HepG2 (cell line): ENCODE measurements around the gene E2F8. TPM values are rescaled to one million over a fixed set of nuclear protein-coding genes. Genes with fewer than 3 reads are reported as not detected.

ENCODE experiments used
- ATAC-seq: fragments of 200-7000 bp; cut with Tn5 transposase; 3 replicates; pipeline ENCODE4 v1.9.1; 2020; ENCODE audit warnings: mild to moderate bottlenecking, moderate library complexity
- BruUV-seq: library from RNA; stranded (reverse); fragments of 400-500 nt; replicated peaks from 2 replicates; lab custom pipeline; 2021; lab: Mats Ljungman, UMichigan
- CTCF ChIA-PET: fragments of 300-600 bp; formaldehyde crosslinking; extraction: SDS; loops from one replicate; lab custom pipeline; 2021; ENCODE audit warnings: low total read pairs, inconsistent platforms, low intra/inter-chr PET ratio; lab: Yijun Ruan, JAX
- POLR2A ChIA-PET: fragments of 350-600 bp; sonication (Branson Sonifier 250); formaldehyde crosslinking; loops from one replicate; lab custom pipeline; 2020; ENCODE audit warnings: antibody characterized with exemption, inconsistent platforms; lab: Yijun Ruan, JAX
- DNase-seq: peaks from one replicate; pipeline ENCODE4 v3.0.0-alpha.2; 2015; ENCODE audit warnings: low spot score
- FAIRE-seq: peaks from 3 replicates; lab custom pipeline; 2011; peaks lifted over from hg19 to GRCh38; lab: Jason Lieb, UNC
- H2AFZ ChIP-seq: one replicate; pipeline ENCODE4 v1.6.1; 2011; ENCODE audit warnings: low read length, inconsistent platforms
- H3K27ac ChIP-seq: fragments of 300-600 bp; 3 replicates; pipeline ENCODE4 v1.8.0; 2011; ENCODE audit warnings: mixed run types, mild to moderate bottlenecking, mixed read lengths, low read length, inconsistent platforms; ENCODE audit not compliant: insufficient read depth; ENCODE audit errors: extremely low read length
- H3K27me3 ChIP-seq, 2 experiments: fragments of 200-600 bp in 1 of 2; 2 replicates in 1 of 2; 3 replicates in 1 of 2; pipeline versions ENCODE4 v1.6.0 to v1.8.0; 2011; ENCODE audit warnings: low read length in 2 of 2, mild to moderate bottlenecking in 2 of 2, moderate library complexity in 2 of 2, inconsistent platforms in 1 of 2; ENCODE audit not compliant: insufficient read depth in 2 of 2, control insufficient read depth in 1 of 2
- H3K36me3 ChIP-seq, 2 experiments: fragments of 200-600 bp in 1 of 2; replicated peaks in 1 of 2; 2 replicates in 1 of 2; 3 replicates in 1 of 2; pipeline versions ENCODE4 v1.5.1 to v1.8.0; 2011; ENCODE audit warnings: low read length in 2 of 2, inconsistent platforms in 1 of 2; ENCODE audit not compliant: insufficient read depth in 2 of 2, control insufficient read depth in 1 of 2
- H3K4me1 ChIP-seq: 2 replicates; pipeline ENCODE4 v1.5.1; 2012; ENCODE audit warnings: low read length, inconsistent platforms; ENCODE audit not compliant: insufficient read depth
- H3K4me2 ChIP-seq: 2 replicates; pipeline ENCODE4 v1.6.0; 2011; ENCODE audit warnings: low read depth, low read length, inconsistent platforms
- H3K4me3 ChIP-seq, 3 experiments: fragments of 200-600 bp in 1 of 3; sonication (generic), shearing (Covaris generic) in 1 of 3; replicated peaks in 1 of 3; 2 replicates each; pipeline ENCODE4 v1.5.1; 2011 to 2016; ENCODE audit warnings: low read length in 3 of 3, inconsistent platforms in 2 of 3, low read depth in 2 of 3, mild to moderate bottlenecking in 2 of 3, control low read depth in 1 of 3, mixed read lengths in 1 of 3; ENCODE audit not compliant: insufficient read depth in 1 of 3
- H3K79me2 ChIP-seq: one replicate; pipeline ENCODE4 v1.6.1; 2011; ENCODE audit warnings: low read length, inconsistent platforms; ENCODE audit not compliant: insufficient read depth
- H3K9ac ChIP-seq: 2 replicates; pipeline ENCODE4 v1.6.0; 2011; ENCODE audit warnings: mild to moderate bottlenecking, low read depth, low read length, inconsistent platforms; ENCODE audit not compliant: insufficient read depth
- H3K9me3 ChIP-seq: 2 replicates; pipeline ENCODE4 v1.5.1; 2012; ENCODE audit warnings: mild to moderate bottlenecking, low read length
- H4K20me1 ChIP-seq: 2 replicates; pipeline ENCODE4 v1.6.0; 2011; ENCODE audit warnings: inconsistent platforms, mild to moderate bottlenecking, low read length, moderate library complexity; ENCODE audit not compliant: insufficient read depth
- CREB1 ChIP-seq, 2 experiments: fragments of 450-650 bp in 1 of 2; IDR thresholded peaks; 2 replicates each; pipeline ENCODE4 v1.6.1; 2016 to 2017; ENCODE audit warnings: control low read depth in 1 of 2, mild to moderate bottlenecking in 1 of 2, missing compliant biosample characterization in 1 of 2, missing genetic modification characterization in 1 of 2
- CTCF ChIP-seq: sonication (generic); formaldehyde crosslinking; IDR thresholded peaks from 2 replicates; pipeline ENCODE4 v1.5.0; 2020; ENCODE audit warnings: mild to moderate bottlenecking, missing genetic modification reagents, moderate library complexity
- HHEX ChIP-seq: IDR thresholded peaks from 2 replicates; pipeline ENCODE4 v1.6.1; 2016; ENCODE audit warnings: control low read depth
- HOXA3 ChIP-seq: sonication (generic); formaldehyde crosslinking; IDR thresholded peaks from 2 replicates; pipeline ENCODE4 v1.5.0; 2020; ENCODE audit warnings: missing genetic modification reagents
- MIER2 ChIP-seq: IDR thresholded peaks from 2 replicates; pipeline ENCODE4 v1.6.1; 2016; ENCODE audit warnings: missing biosample characterization, missing genetic modification reagents
- MTF1 ChIP-seq: sonication (generic); formaldehyde crosslinking; IDR thresholded peaks from 2 replicates; pipeline ENCODE4 v1.5.0; 2020; ENCODE audit warnings: missing genetic modification reagents
- ONECUT2 ChIP-seq: sonication (generic); formaldehyde crosslinking; IDR thresholded peaks from 2 replicates; pipeline ENCODE4 v1.4.0; 2020; ENCODE audit warnings: missing genetic modification reagents
- RAD21 ChIP-seq: fragments of 450-650 bp; formaldehyde crosslinking; IDR thresholded peaks from 2 replicates; pipeline ENCODE4 v1.5.0; 2020; ENCODE audit warnings: mild to moderate bottlenecking
- SMC3 ChIP-seq: IDR thresholded peaks from 2 replicates; pipeline ENCODE4 v1.6.1; 2011; ENCODE audit warnings: low read length, improper control_type of control experiment
- STAG1 ChIP-seq: sonication (generic); formaldehyde crosslinking; IDR thresholded peaks from 2 replicates; pipeline ENCODE4 v1.4.0; 2020; ENCODE audit warnings: missing genetic modification reagents
- XRCC5 ChIP-seq: fragments of 200-400 bp; formaldehyde crosslinking; optimal IDR thresholded peaks from 2 replicates; pipeline ENCODE3; 2017; ENCODE audit warnings: mild to moderate bottlenecking, low read length
- ZBTB21 ChIP-seq: sonication (generic); formaldehyde crosslinking; IDR thresholded peaks from 2 replicates; pipeline ENCODE4 v1.4.0; 2020; ENCODE audit warnings: missing genetic modification reagents
- ZBTB4 ChIP-seq: sonication (generic); formaldehyde crosslinking; IDR thresholded peaks from 2 replicates; pipeline ENCODE4 v1.4.0; 2020; ENCODE audit warnings: missing genetic modification reagents, mild to moderate bottlenecking, borderline replicate concordance
- ZNF597 ChIP-seq: sonication (generic); formaldehyde crosslinking; IDR thresholded peaks from 2 replicates; pipeline ENCODE4 v1.5.0; 2020; ENCODE audit warnings: missing genetic modification reagents
- ZNF777 ChIP-seq: sonication (generic); formaldehyde crosslinking; IDR thresholded peaks from 2 replicates; pipeline ENCODE4 v1.4.0; 2020; ENCODE audit warnings: missing genetic modification reagents
- WGBS: methylation state at CpG from one replicate; pipeline ENCODE4 v1.1.6; 2017; ENCODE audit warnings: low lambda C conversion rate; 5-methylcytosine and 5-hydroxymethylcytosine counted together
- in situ Hi-C: cut with HindIII; loops from 2 replicates; pipeline ENCODE4 v1.10.0; 2017; ENCODE audit warnings: low pct_unique_long_range_greater_than_20kb; ENCODE audit not compliant: extremely low pct_ligation_motif_present
- intact Hi-C: fragments of 100-400 bp; cut with micrococcal nuclease; formaldehyde crosslinking; loops from one replicate; pipeline ENCODE4 v1.10.0; 2022; ENCODE audit not compliant: unreplicated experiment
- polyA plus RNA-seq, 8 experiments: library from polyadenylated mRNA; depleted of rRNA in 3 of 8; stranded (reverse) in 7 of 8; unstranded in 1 of 8; fragments of >200 nt; fragmentation: Illumina TruSeq in 4 of 8; extraction: Trizol in 4 of 8; gene quantifications; 2 replicates each; pipeline versions ENCODE4 v1.2.1 to v1.2.3, GENCODE V29; 2011 to 2016; ENCODE audit warnings: low read depth in 4 of 8, missing spikeins in 1 of 8, mixed read lengths in 1 of 8; ENCODE audit not compliant: insufficient read depth in 1 of 8
- total RNA-seq, 5 experiments: library from RNA; depleted of rRNA; stranded (reverse); fragments of >200 nt; fragmentation: Illumina TruSeq; extraction: Trizol; gene quantifications; 2 replicates each; pipeline ENCODE4 v1.2.3, GENCODE V29; 2016; ENCODE audit warnings: low read depth in 1 of 5

E2F8 gene
- total and polyA plus RNA-seq, 2 of the 13 experiments (the other 11 are each of a cell fraction or from before 2014, with no cell fraction given), result 3.3 to 8.9 TPM

- no peak for TF ChIP-seq ZBTB4
- TF ChIP-seq ZNF597 (CRISPR knock-in tag), result no peak
- no peak for TF ChIP-seq ZBTB21 (CRISPR knock-in tag)
- no peak for TF ChIP-seq HOXA3 (CRISPR knock-in tag)
- no peak for TF ChIP-seq HHEX (CRISPR knock-in tag)
- no peak for TF ChIP-seq MIER2 (CRISPR knock-in tag)
- no peak for TF ChIP-seq XRCC5
These were observed 22.6 kb upstream of the E2F8 start (continued) for GRCh38 chr11:19263333-19263732.

DNA sequence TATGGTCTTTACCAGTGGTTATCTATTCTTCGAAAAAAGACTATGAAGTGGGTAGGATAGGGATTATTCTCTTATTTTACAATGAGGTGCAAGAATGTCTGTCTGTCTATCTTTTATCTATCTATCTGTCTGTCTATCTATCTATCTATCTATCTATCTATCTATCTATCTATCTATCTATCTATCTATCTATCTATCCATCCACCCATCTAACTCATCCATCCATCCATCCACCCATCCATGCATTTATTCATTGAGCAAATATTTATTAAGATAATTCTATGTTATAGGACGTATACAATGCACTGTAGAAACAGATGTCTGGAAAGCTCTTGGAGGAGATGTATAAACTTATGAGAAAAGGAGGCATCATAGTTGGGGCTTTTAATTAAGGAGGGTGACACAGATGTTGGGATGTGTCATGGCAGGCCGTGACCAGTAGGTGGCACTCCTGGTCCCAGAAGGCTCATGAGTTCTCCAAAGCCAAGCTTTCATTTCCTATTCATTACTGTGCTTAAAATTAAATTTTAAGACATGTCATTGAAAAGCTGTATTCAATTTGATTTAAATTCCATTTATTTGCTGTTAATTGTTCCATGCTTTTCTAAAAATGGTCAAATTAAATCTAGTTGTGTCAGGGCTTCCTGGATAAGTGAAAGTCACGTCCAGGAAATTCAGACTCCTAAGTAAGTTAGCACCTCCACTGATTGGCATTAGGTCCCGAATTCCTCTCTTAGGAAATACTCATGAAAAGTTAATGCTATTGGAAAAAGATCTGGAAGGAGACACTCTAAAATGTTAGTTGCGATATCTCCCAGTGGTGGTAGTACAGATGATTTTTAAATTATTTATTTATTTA lies 19.0 kb upstream of the E2F8 start:
- TF ChIP-seq SMC3 (peak; percentile 49; the same call in 1 of the 2 replicates), STAG1 (CRISPR knock-in tag) (peak; percentile 54), CTCF (CRISPR knock-in tag) (peak; percentile 69), ONECUT2 (CRISPR knock-in tag) (no peak), MTF1 (CRISPR knock-in tag) (no peak), RAD21 (CRISPR knock-in tag) (peak; percentile 27; the same call in 1 of the 2 replicates), CREB1 (IDR thresholded peaks at IDR 0.05) (0 out of 2 replicates have a peak, but pooled peaks have one; percentile 2), CREB1 (CRISPR knock-in tag; IDR thresholded peaks at IDR 0.05) (no peak), ZNF777 (CRISPR knock-in tag) (0 out of 2 replicates have a peak, but pooled peaks have one; percentile 32)
- WGBS, result 43% methylated on average over 6 of the region's 6 CpGs
- peak; percentile 76 for FAIRE-seq
- H3K79me2 ChIP-seq, result no peaks in the 10 kb centered on the region
- H3K27me3 ChIP-seq, result peaks cover 0 to 6% of the 10 kb centered on the region in 2 experiments; a peak in 2 of 5 replicates
- no peak overlapping the region for H3K27ac ChIP-seq
- intact Hi-C loops, result loop anchor here (2.0 to 10.0 kb wide), 2 partner anchors 185 to 293 kb away; no protein-coding TSS in a partner anchor
- peak overlapping the region; percentile 15 for H3K4me2 ChIP-seq
- no peak overlapping the region for H3K9ac ChIP-seq
- ChIA-PET POLR2A (no interaction called here), CTCF (interaction anchor here (0.7 to 1.3 kb wide), 2 partner anchors 189 to 294 kb away, joined by 3 to 19 read pairs; no protein-coding TSS in a partner anchor)
- no peaks in the 10 kb centered on the region for H3K9me3 ChIP-seq
- H3K4me3 ChIP-seq, result no peak overlapping the region
- H2AFZ ChIP-seq, result no peak overlapping the region
- ATAC-seq, result peak; percentile 67
- no peaks in the 10 kb centered on the region for H4K20me1 ChIP-seq
- in situ Hi-C loops, result no loop called here
- H3K36me3 ChIP-seq, result no peaks in the 10 kb centered on the region
- no TSS peak for BruUV-seq
- DNase-seq, result no peak
- H3K4me1 ChIP-seq, result no peaks in the 10 kb centered on the region
